Mucosa of gallbladder (tissue), 1 donor: Measurements from ENCODE around the gene TRERF1. TPM values are rescaled to one million over a fixed set of nuclear protein-coding genes. Genes with fewer than 3 reads are reported as not detected.

Source experiments
- DNase-seq: peaks from one replicate; pipeline ENCODE4 v3.0.0-alpha.2; 2020; ENCODE audit warnings: low spot score
- total RNA-seq: library from RNA; stranded (reverse); gene quantifications from one replicate; pipeline ENCODE4 v1.2.1, GENCODE V29; 2021
- donor health status: DM: no; HTN: no; CAD: no.

Gene TRERF1
- total RNA-seq, 1 donor from 2014 or later = 7.7 TPM

GRCh38 chr6:42276034-42276890 is 175.5 kb downstream of the TRERF1 start:
- peak; percentile 29 for DNase-seq

GRCh38 chr6:42275376-42276033 is 176.2 kb downstream of the TRERF1 start:
- no peak for DNase-seq

GRCh38 chr6:42274898-42275297 is 176.8 kb downstream of the TRERF1 start:
- no peak for DNase-seq

- DNase-seq = no peak
These were observed 179.6 kb downstream of the TRERF1 start for GRCh38 chr6:42271834-42272805.

GRCh38 chr6:42269974-42270510 is 181.7 kb downstream of the TRERF1 start:
- no peak for DNase-seq

GRCh38 chr6:42269553-42269952 is 182.2 kb downstream of the TRERF1 start:
- no peak for DNase-seq

GRCh38 chr6:42268835-42269204 is 182.9 kb downstream of the TRERF1 start:
- no peak for DNase-seq

GRCh38 chr6:42268016-42268834 is 183.5 kb downstream of the TRERF1 start:
- DNase-seq = no peak

GRCh38 chr6:42266538-42266937 is 185.2 kb downstream of the TRERF1 start:
- DNase-seq = no peak

GRCh38 chr6:42264852-42265390 is 186.8 kb downstream of the TRERF1 start:
- DNase-seq = no peak

GRCh38 chr6:42264162-42264851 is 187.4 kb downstream of the TRERF1 start:
- DNase-seq = no peak

- no peak for DNase-seq
These were observed 188.5 kb downstream of the TRERF1 start for GRCh38 chr6:42263165-42263728.

GRCh38 chr6:42260972-42261371 is 190.8 kb downstream of the TRERF1 start:
- DNase-seq = no peak

- DNase-seq = peak; percentile 35
These were observed 191.3 kb downstream of the TRERF1 start for GRCh38 chr6:42260396-42260888.

GRCh38 chr6:42259841-42260395 is 191.8 kb downstream of the TRERF1 start:
- DNase-seq = no peak

GRCh38 chr6:42259286-42259685 is 192.4 kb downstream of the TRERF1 start:
- DNase-seq = no peak

GRCh38 chr6:42257614-42258013 is 194.1 kb downstream of the TRERF1 start:
- no peak for DNase-seq

GRCh38 chr6:42257063-42257462 is 194.7 kb downstream of the TRERF1 start:
- no peak for DNase-seq

- no peak for DNase-seq
These were observed 196.7 kb downstream of the TRERF1 start for GRCh38 chr6:42255050-42255449.
